Measurements from ENCODE around the gene ENOSF1. TPM values are rescaled to one million over a fixed set of nuclear protein-coding genes. Genes with fewer than 3 reads are reported as not detected.

The ENOSF1 gene
- total and polyA plus RNA-seq, 2 of the 4 experiments (the other 2 are of a cell fraction), result 12.2 to 12.6 TPM

DNA sequence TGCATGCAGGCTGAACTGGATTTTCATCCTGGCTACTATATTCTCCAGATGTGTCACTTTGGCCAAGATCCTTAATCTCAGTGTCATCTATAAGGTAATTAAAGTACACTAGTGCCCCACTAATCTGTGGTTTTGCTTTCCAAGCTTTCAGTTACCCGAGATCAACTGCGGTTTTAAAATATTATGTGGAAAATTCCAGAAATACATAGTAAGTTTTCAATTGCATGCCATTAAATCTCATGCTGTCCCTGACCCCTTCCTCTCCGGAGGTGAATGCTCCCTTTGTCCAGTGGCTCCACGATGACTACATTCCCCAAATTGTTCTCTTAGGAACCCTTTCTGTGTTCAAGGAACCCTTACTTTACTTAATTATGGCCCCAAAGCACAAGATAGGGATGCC is 60.3 kb downstream of the ENOSF1 start:
- H4K5ac ChIP-seq (ENCODE audit: low read depth, low read length), result no peak overlapping the region
- H2BK5ac ChIP-seq (ENCODE audit: low read depth, low read length, poor library complexity, severe bottlenecking), result no peak overlapping the region
- H3K4me3 ChIP-seq (ENCODE audit: insufficient read depth, low read depth, low read length), result no peak overlapping the region
- H3K4me2 ChIP-seq (ENCODE audit: low read depth, low read length), result peak overlapping the region; percentile 31; the same call in 1 of the 2 replicates
- H3K14ac ChIP-seq (replicated peaks; ENCODE audit: low read depth, low read length), result no peak overlapping the region
- no CpG with 5 or more reads among the region's 4 CpGs for WGBS, 2 experiments (ENCODE audit: extremely low coverage in 2 of 2, insufficient read length in 1 of 2)
- H3K27me3 ChIP-seq (ENCODE audit: control insufficient read depth, insufficient read depth, low read length), result no peaks in the 10 kb centered on the region
- no peaks in the 10 kb centered on the region for H3K9me1 ChIP-seq (ENCODE audit: insufficient read depth, low read length)
- no peak overlapping the region for H4K8ac ChIP-seq (ENCODE audit: low read depth in 2 of 2, low read length in 2 of 2)
- no peak overlapping the region for H2BK15ac ChIP-seq (ENCODE audit: low read depth, low read length)
- H4K20me1 ChIP-seq (ENCODE audit: insufficient read depth, low read length), result no peaks in the 10 kb centered on the region
- H3K56ac ChIP-seq (ENCODE audit: extremely low read depth, insufficient read depth, low read length), result no peak overlapping the region
- no peaks in the 10 kb centered on the region; the same call in 1 of the 2 replicates for H3K4me1 ChIP-seq (ENCODE audit: control insufficient read depth, insufficient read depth, low read length)
- CTCF ChIA-PET, result no interaction called here
- H2BK20ac ChIP-seq (ENCODE audit: low read depth, low read length), result no peak overlapping the region
- no peak overlapping the region for H4K91ac ChIP-seq (ENCODE audit: insufficient read depth, low read depth, low read length)
- no peak overlapping the region for H2AK9ac ChIP-seq (replicated peaks; ENCODE audit: low read depth, low read length, poor library complexity)
- intact Hi-C loops (cut with micrococcal nuclease), result loop anchor here (10.0 kb wide), 1 partner anchor 183 kb away; no protein-coding TSS in a partner anchor
- H2AK5ac ChIP-seq (ENCODE audit: low read depth, low read length), result no peak overlapping the region
- no peak overlapping the region for H2BK120ac ChIP-seq (ENCODE audit: low read depth, low read length)
- in situ Hi-C loops (cut with MboI; ENCODE audit: low sequenced_read_pairs), result no loop called here
- 0 out of 2 replicates have a peak overlapping the region, but pooled peaks have one; percentile 21 for H3K23ac ChIP-seq (ENCODE audit: low read depth, low read length)
- dilution Hi-C loops (cut with HindIII; ENCODE audit: low sequenced_read_pairs, unreplicated experiment), result no loop called here
- no peaks in the 10 kb centered on the region for H3K36me3 ChIP-seq (ENCODE audit: control insufficient read depth, insufficient read depth, low read length)
- no peak overlapping the region for H3K18ac ChIP-seq (ENCODE audit: low read depth, low read length)
- H3K79me1 ChIP-seq (ENCODE audit: low read depth in 1 of 2, low read length in 2 of 2), result peaks cover 0 to 6% of the 10 kb centered on the region in 2 experiments; a peak in 1 of 4 replicates
- TF ChIP-seq CEBPB (IDR thresholded peaks at IDR 0.05; ENCODE audit: low read depth, low read length), result no peak
- no peak for TF ChIP-seq FOS (IDR thresholded peaks at IDR 0.05; ENCODE audit: low read depth, low read length)
- TF ChIP-seq BHLHE40 (IDR thresholded peaks at IDR 0.05; ENCODE audit: low read depth, low read length), result no peak
- TF ChIP-seq SMC3 (IDR thresholded peaks at IDR 0.05; ENCODE audit: low read depth, low read length), result no peak
- TF ChIP-seq RAD21 (IDR thresholded peaks at IDR 0.05; ENCODE audit: low read length), result no peak
- BruUV-seq (replicated peaks), result no TSS peak
- DNase-seq (no peak), ATAC-seq (ENCODE audit: low read depth) (no peak)
- no peak overlapping the region for H2AFZ ChIP-seq (replicated peaks; ENCODE audit: low read length, poor library complexity)
- POLR2A ChIA-PET (ENCODE audit: unreplicated experiment), result no interaction called here
- H3K27ac ChIP-seq (ENCODE audit: insufficient read depth, low read length), result no peak overlapping the region
- H3K9me3 ChIP-seq (ENCODE audit: control insufficient read depth, insufficient read depth, low read length), result no peaks in the 10 kb centered on the region
- no peak overlapping the region for H3K4ac ChIP-seq (ENCODE audit: low read depth, low read length)
- no peak overlapping the region for H3K9ac ChIP-seq (ENCODE audit: low read depth, low read length)
